ENCODE results near the gene HDAC10.

Gene HDAC10

DNA sequence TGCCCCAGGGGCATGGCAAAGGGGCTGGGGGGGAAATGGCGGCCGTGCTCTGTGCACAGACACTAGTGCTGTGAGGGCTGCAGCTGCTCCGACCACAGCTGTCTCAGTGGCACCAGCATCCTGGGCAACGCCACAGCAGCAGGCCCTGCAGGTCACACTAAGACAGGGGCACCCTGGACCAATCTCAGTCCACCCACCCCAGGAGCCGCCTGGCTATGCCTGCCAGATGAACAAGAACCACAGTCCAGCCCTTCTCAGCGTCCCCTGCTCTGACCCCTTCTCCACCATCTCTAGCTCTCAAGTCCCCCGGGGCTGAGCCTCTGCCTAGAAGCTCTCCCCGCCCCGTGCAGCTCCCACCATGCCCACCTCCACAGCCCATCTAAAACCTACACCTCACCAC, 22.7 kb downstream of the HDAC10 start:
- TF ChIP-seq POLR2AphosphoS5 (IDR thresholded peaks at IDR 0.05; ENCODE audit: low read depth, low read length) (no peak), FOXP2 (optimal IDR thresholded peaks at IDR 0.05; ENCODE audit: borderline replicate concordance, extremely low read depth, extremely low read length, insufficient read depth) (no peak), SIN3A (IDR thresholded peaks at IDR 0.05; ENCODE audit: borderline replicate concordance, insufficient read depth, low read length) (no peak), TAF1 (IDR thresholded peaks at IDR 0.05; ENCODE audit: borderline replicate concordance, insufficient read depth, low read length) (no peak)
- TF ChIP-seq, protein P1, sequence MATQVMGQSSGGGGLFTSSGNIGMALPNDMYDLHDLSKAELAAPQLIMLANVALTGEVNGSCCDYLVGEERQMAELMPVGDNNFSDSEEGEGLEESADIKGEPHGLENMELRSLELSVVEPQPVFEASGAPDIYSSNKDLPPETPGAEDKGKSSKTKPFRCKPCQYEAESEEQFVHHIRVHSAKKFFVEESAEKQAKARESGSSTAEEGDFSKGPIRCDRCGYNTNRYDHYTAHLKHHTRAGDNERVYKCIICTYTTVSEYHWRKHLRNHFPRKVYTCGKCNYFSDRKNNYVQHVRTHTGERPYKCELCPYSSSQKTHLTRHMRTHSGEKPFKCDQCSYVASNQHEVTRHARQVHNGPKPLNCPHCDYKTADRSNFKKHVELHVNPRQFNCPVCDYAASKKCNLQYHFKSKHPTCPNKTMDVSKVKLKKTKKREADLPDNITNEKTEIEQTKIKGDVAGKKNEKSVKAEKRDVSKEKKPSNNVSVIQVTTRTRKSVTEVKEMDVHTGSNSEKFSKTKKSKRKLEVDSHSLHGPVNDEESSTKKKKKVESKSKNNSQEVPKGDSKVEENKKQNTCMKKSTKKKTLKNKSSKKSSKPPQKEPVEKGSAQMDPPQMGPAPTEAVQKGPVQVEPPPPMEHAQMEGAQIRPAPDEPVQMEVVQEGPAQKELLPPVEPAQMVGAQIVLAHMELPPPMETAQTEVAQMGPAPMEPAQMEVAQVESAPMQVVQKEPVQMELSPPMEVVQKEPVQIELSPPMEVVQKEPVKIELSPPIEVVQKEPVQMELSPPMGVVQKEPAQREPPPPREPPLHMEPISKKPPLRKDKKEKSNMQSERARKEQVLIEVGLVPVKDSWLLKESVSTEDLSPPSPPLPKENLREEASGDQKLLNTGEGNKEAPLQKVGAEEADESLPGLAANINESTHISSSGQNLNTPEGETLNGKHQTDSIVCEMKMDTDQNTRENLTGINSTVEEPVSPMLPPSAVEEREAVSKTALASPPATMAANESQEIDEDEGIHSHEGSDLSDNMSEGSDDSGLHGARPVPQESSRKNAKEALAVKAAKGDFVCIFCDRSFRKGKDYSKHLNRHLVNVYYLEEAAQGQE (IDR thresholded peaks at IDR 0.05; ENCODE audit: insufficient read depth in 1 of 2, low read depth in 2 of 2, low read length in 2 of 2) = no peak

DNA sequence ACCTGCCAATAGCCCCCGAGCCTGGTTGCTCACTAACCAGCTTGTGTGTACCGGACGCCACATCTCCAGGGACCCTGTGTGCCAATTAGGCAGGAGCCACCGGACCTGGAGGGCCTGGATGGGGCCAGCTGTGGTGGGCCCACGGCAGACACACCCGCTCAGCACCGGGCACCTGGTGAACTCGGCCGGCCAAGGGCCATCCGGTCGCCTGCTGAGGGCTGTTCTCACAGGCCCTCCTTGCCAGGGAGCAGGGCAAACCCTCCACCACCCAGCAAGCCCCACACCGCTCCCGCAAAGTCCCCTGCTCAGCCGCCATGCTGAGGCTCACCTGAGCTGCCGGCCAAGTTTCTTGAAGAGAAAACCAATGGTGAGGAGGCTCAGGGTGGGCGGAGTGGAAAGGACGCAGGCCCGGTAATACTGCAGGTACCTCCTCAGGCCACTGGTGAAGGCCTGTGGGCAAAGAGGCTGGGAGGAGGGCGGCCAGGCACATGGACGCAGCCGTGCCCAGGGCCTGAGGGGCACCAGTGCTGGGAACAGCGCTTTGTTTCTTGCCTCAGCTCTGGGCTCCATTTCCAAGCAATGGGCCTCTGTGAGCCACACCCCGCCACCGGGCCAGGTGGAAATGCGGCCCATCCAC, 23.4 kb downstream of the HDAC10 start:
- no peak for TF ChIP-seq POLR2AphosphoS5 (IDR thresholded peaks at IDR 0.05; ENCODE audit: low read depth, low read length)

DNA sequence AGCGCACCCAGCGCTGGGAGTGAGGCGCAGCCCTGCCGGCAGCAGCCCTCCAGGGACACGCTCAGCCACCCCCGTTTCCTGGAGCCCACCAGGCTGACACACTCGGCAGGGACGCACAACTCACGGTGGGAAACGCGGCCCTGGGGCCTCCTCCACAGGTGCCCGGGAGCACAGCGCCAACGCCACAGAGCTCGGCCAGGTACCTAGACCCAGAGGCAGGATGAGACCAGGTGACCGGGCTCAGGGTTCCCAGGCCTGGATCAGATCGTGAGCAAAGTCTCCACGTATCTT, 24.2 kb downstream of the HDAC10 start:
- TF ChIP-seq TAF1 (IDR thresholded peaks at IDR 0.05; ENCODE audit: borderline replicate concordance, insufficient read depth, low read length) = no peak
- no peak for TF ChIP-seq SIN3A (IDR thresholded peaks at IDR 0.05; ENCODE audit: borderline replicate concordance, insufficient read depth, low read length)
- no peak for TF ChIP-seq POLR2AphosphoS5 (IDR thresholded peaks at IDR 0.05; ENCODE audit: low read depth, low read length)

DNA sequence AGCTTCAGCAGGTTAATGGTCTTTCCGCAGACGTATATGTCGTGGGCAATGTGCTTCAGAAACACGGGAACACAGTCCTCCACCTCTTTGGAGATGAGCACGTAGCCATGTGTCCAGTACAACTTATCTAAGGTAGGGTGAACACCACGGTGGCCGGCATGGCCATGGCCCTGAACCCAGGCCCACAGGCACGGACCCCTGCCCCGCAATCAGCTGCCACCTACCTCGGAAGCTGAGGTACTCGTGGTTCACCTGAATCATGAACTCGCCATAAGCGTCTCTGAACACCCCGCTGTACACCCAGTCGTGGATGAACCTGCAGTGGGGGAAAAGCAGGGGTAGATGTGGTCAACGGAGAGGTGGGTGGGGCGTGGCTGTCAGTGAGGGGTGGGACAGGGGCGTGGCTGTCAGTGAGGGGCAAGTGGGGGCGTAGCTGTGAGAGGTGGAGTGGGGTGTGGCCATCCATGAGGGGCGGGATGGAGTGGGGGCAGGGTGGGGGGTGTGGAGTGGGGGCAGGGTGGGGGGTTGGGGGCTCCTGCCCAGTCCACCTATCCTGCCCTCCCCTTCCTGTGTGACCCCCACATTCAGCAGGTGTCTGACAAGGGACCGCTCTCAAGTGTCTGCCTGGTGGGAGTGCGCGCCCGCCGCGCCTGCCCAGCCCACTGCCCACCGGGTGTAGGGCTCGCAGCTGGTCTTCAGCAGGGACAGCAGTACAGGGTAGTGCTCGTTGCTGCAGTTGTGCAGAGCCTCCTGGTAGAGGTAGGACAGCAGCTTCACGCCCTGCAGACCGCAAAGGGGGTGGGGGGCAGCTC, 24.8 kb downstream of the HDAC10 start:
- no peak for TF ChIP-seq SIN3A (IDR thresholded peaks at IDR 0.05; ENCODE audit: borderline replicate concordance, insufficient read depth, low read length)
- TF ChIP-seq, protein P1 (IDR thresholded peaks at IDR 0.05; ENCODE audit: insufficient read depth in 1 of 2, low read depth in 2 of 2, low read length in 2 of 2) = no peak
- TF ChIP-seq POLR2AphosphoS5 (IDR thresholded peaks at IDR 0.05; ENCODE audit: low read depth, low read length) = no peak

DNA sequence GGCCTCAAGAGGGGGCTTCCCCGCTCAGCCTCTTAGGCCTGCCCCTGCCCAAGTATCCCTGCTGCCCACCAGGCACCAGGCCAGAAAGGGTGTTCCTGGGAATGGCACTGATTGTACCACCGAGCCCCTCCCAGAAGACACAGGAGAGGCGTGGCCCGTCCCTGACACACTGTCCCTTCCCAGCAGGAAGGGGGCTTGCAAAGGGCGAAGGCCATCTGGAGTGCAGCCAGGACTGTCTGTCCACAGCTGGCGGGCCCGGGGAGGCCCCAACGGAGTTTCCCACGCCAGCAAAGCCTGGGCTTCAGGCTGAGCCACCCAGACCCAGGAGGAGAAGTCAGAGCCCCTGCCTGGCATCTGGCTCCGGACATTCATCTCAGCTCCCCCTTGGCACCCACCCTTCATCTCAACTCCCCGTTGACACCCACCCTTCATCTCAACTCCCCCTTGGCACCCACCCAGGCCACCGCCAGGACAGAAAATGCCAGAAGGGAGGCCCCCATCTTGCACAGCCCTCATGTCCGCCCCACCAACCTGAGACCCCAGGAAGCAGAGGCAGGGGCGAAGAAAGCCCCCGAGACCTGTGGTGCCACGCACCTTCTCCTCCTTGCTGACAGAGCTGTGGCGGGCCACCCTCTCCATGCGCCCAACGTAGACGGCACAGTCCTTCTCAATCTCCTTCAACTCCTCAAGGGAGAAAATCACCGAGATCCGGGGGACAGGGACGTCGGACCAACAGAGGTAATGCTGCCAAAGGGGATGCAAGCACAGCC, 25.7 kb downstream of the HDAC10 start:
- no peak for TF ChIP-seq SIN3A (IDR thresholded peaks at IDR 0.05; ENCODE audit: borderline replicate concordance, insufficient read depth, low read length)
- TF ChIP-seq FOXP2 (optimal IDR thresholded peaks at IDR 0.05; ENCODE audit: borderline replicate concordance, extremely low read depth, extremely low read length, insufficient read depth) = no peak
- TF ChIP-seq POLR2AphosphoS5 (IDR thresholded peaks at IDR 0.05; ENCODE audit: low read depth, low read length) = no peak
- TF ChIP-seq TAF1 (IDR thresholded peaks at IDR 0.05; ENCODE audit: borderline replicate concordance, insufficient read depth, low read length) = no peak
- TF ChIP-seq, protein P1 (IDR thresholded peaks at IDR 0.05; ENCODE audit: insufficient read depth in 1 of 2, low read depth in 2 of 2, low read length in 2 of 2) = no peak

DNA sequence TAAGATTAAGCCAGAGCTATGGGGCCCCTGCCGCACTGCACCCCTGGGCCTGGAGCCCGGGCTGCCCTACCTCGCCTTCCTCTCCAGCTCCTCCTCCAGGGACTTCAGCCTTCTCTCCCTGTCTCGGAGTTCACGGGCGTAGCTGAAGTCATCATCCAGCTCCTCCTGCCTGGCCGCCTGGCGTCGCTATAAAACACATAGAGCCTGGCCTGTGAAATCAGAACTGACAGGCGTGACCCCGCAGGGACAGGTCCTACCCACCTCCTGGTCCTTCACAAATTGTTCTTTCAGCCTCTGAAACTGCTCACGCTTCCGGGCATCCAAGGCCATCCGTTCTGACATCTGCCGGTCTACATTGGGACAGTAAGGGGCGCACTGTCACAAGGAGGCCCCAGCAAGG, 27.0 kb downstream of the HDAC10 start:
- TF ChIP-seq FOXP2 (optimal IDR thresholded peaks at IDR 0.05; ENCODE audit: borderline replicate concordance, extremely low read depth, extremely low read length, insufficient read depth) (no peak), SIN3A (IDR thresholded peaks at IDR 0.05; ENCODE audit: borderline replicate concordance, insufficient read depth, low read length) (no peak)
